OCI-LY1 (cell line): ENCODE measurements around the gene SLC5A9.

Experiments used
- H2AFZ ChIP-seq: fragments of 200-600 bp; sonication (generic), shearing (Covaris generic); 2 replicates; pipeline ENCODE4 v1.6.0; 2014; ENCODE audit warnings: antibody characterized with exemption, mild to moderate bottlenecking, low read length
- H3F3A ChIP-seq: fragments of 200-600 bp; sonication (generic), shearing (Covaris generic); 2 replicates; pipeline ENCODE4 v1.6.0; 2014; ENCODE audit warnings: mild to moderate bottlenecking, antibody characterized with exemption, low read length, moderate library complexity; ENCODE audit not compliant: insufficient read depth
- H3K27ac ChIP-seq: fragments of 200-600 bp; sonication (generic); 2 replicates; pipeline ENCODE4 v1.5.1; 2014; ENCODE audit warnings: low read length, mixed run types, mild to moderate bottlenecking, low read depth; ENCODE audit not compliant: poor library complexity, severe bottlenecking
- H3K27me3 ChIP-seq: fragments of 200-600 bp; sonication (generic); 2 replicates; pipeline ENCODE4 v1.6.0; 2014; ENCODE audit warnings: antibody characterized with exemption, mild to moderate bottlenecking, low read length, moderate library complexity; ENCODE audit not compliant: insufficient read depth
- H3K36me3 ChIP-seq: fragments of 200-600 bp; sonication (generic); 2 replicates; pipeline ENCODE4 v1.6.1; 2014; ENCODE audit warnings: mild to moderate bottlenecking, antibody characterized with exemption, low read length, moderate library complexity, mixed read lengths; ENCODE audit not compliant: insufficient read depth
- H3K4me1 ChIP-seq: fragments of 200-600 bp; sonication (generic); 2 replicates; pipeline ENCODE4 v1.5.1; 2014; ENCODE audit warnings: mild to moderate bottlenecking, low read length, moderate library complexity; ENCODE audit not compliant: insufficient read depth, severe bottlenecking
- H3K4me2 ChIP-seq: fragments of 200-600 bp; sonication (generic), shearing (Covaris generic); 2 replicates; pipeline ENCODE4 v1.6.1; 2014; ENCODE audit warnings: low read length
- H3K4me3 ChIP-seq: fragments of 200-600 bp; sonication (generic); 2 replicates; pipeline ENCODE4 v1.5.1; 2014; ENCODE audit warnings: low read length, low read depth, mild to moderate bottlenecking, mixed read lengths; ENCODE audit not compliant: poor library complexity, severe bottlenecking
- H3K79me2 ChIP-seq: fragments of 200-600 bp; shearing (Covaris generic); 2 replicates; pipeline ENCODE4 v1.6.1; 2016; ENCODE audit warnings: mixed run types, low read length, mixed read lengths; ENCODE audit not compliant: insufficient read depth
- H3K9ac ChIP-seq: fragments of 200-600 bp; sonication (generic), shearing (Covaris generic); 2 replicates; pipeline ENCODE4 v1.6.1; 2014; ENCODE audit warnings: mild to moderate bottlenecking, low read length, mixed read lengths
- H3K9me2 ChIP-seq: fragments of 200-600 bp; sonication (generic), shearing (Covaris generic); 2 replicates; pipeline ENCODE4 v1.6.1; 2014; ENCODE audit warnings: low read depth, mild to moderate bottlenecking, low read length, mixed read lengths
- H3K9me3 ChIP-seq: fragments of 200-600 bp; shearing (Covaris generic); 2 replicates; pipeline ENCODE4 v1.6.1; 2014; ENCODE audit warnings: low read length, mixed read lengths
- H4K20me1 ChIP-seq: fragments of 200-600 bp; sonication (generic), shearing (Covaris generic); 2 replicates; pipeline ENCODE4 v1.6.0; 2016; ENCODE audit warnings: mild to moderate bottlenecking, low read length; ENCODE audit not compliant: insufficient read depth
- CTCF ChIP-seq: fragments of 200-600 bp; sonication (generic), shearing (Covaris generic); IDR thresholded peaks from 2 replicates; pipeline ENCODE4 v1.5.1; 2017; ENCODE audit warnings: mild to moderate bottlenecking, antibody characterized with exemption, low read length, moderate library complexity, mixed read lengths
- EZH2 ChIP-seq: fragments of 200-600 bp; sonication (generic), shearing (Covaris generic); IDR thresholded peaks from 2 replicates; pipeline ENCODE4 v1.8.0; 2017; ENCODE audit warnings: borderline replicate concordance, mixed run types, mild to moderate bottlenecking, antibody characterized with exemption, low read length, moderate library complexity, mixed read lengths

SLC5A9 gene

GRCh38 chr1:48181669-48182367, 40.7 kb upstream of the SLC5A9 start:
- H4K20me1 ChIP-seq, result no peaks in the 10 kb centered on the region
- H3K27ac ChIP-seq, result no peak overlapping the region
- H3K79me2 ChIP-seq, result no peaks in the 10 kb centered on the region
- no peak overlapping the region for H3K9ac ChIP-seq
- no peak for TF ChIP-seq CTCF
- no peak for TF ChIP-seq EZH2
- no peaks in the 10 kb centered on the region for H3K4me1 ChIP-seq
- H3K9me3 ChIP-seq, result no peaks in the 10 kb centered on the region
- H3K36me3 ChIP-seq, result no peaks in the 10 kb centered on the region
- no peaks in the 10 kb centered on the region for H3F3A ChIP-seq
- H2AFZ ChIP-seq, result no peak overlapping the region
- H3K27me3 ChIP-seq, result no peaks in the 10 kb centered on the region
- no peak overlapping the region for H3K4me3 ChIP-seq
- H3K9me2 ChIP-seq, result no peaks in the 10 kb centered on the region
- H3K4me2 ChIP-seq, result no peak overlapping the region

GRCh38 chr1:48182439-48182838, 40.1 kb upstream of the SLC5A9 start:
- Histone ChIP-seq H3K4me3 (no peak overlapping the region), H3K27me3 (no peaks in the 10 kb centered on the region), H3K9me2 (no peaks in the 10 kb centered on the region), H3F3A (no peaks in the 10 kb centered on the region), H3K27ac (no peak overlapping the region), H4K20me1 (no peaks in the 10 kb centered on the region), H3K9me3 (no peaks in the 10 kb centered on the region), H3K4me2 (no peak overlapping the region), H3K36me3 (no peaks in the 10 kb centered on the region), H3K79me2 (no peaks in the 10 kb centered on the region), H3K4me1 (no peaks in the 10 kb centered on the region), H3K9ac (no peak overlapping the region), H2AFZ (no peak overlapping the region)
- no peak for TF ChIP-seq CTCF
- no peak for TF ChIP-seq EZH2

- no peak overlapping the region for H2AFZ ChIP-seq
- H3K9me3 ChIP-seq, result peaks cover 9% of the 10 kb centered on the region; the same call in 1 of the 2 replicates
- no peaks in the 10 kb centered on the region for H4K20me1 ChIP-seq
- no peak overlapping the region for H3K27ac ChIP-seq
- H3K4me2 ChIP-seq, result no peak overlapping the region
- H3K27me3 ChIP-seq, result no peaks in the 10 kb centered on the region
- no peaks in the 10 kb centered on the region for H3K4me1 ChIP-seq
- H3K36me3 ChIP-seq, result no peaks in the 10 kb centered on the region
- no peak overlapping the region for H3K9ac ChIP-seq
- no peaks in the 10 kb centered on the region for H3F3A ChIP-seq
- H3K4me3 ChIP-seq, result no peak overlapping the region
- TF ChIP-seq EZH2, result no peak
- TF ChIP-seq CTCF, result no peak
- no peaks in the 10 kb centered on the region for H3K9me2 ChIP-seq
- no peaks in the 10 kb centered on the region for H3K79me2 ChIP-seq
Observed at GRCh38 chr1:48186306-48186839, 36.1 kb upstream of the SLC5A9 start.
